HepG2 (cell line): ENCODE data around the gene ELP2. TPM values are rescaled to one million over a fixed set of nuclear protein-coding genes. Genes with fewer than 3 reads are reported as not detected.

Experiments
- ATF5 ChIP-seq: sonication (generic); formaldehyde crosslinking; IDR thresholded peaks from 2 replicates; pipeline ENCODE4 v1.4.0; 2020; ENCODE audit warnings: mild to moderate bottlenecking, low read depth, missing genetic modification reagents
- CAMTA2 ChIP-seq: sonication (generic); formaldehyde crosslinking; IDR thresholded peaks from 2 replicates; pipeline ENCODE4 v1.4.0; 2020; ENCODE audit warnings: mild to moderate bottlenecking, missing genetic modification reagents, borderline replicate concordance
- CEBPB ChIP-seq: IDR thresholded peaks from 2 replicates; pipeline ENCODE4 v1.6.1; 2011; ENCODE audit warnings: low read depth, low read length, improper control_type of control experiment, borderline replicate concordance
- CREB3 ChIP-seq: sonication (generic); formaldehyde crosslinking; IDR thresholded peaks from 2 replicates; pipeline ENCODE4 v1.5.0; 2020; ENCODE audit warnings: missing genetic modification reagents
- GTF2F1 ChIP-seq: fragments of 150-350 bp; IDR thresholded peaks from 2 replicates; pipeline ENCODE4 v1.6.1; 2014; ENCODE audit warnings: low read length
- KLF16 ChIP-seq, 2 experiments: sonication (generic) in 1 of 2; formaldehyde crosslinking in 1 of 2; IDR thresholded peaks; 2 replicates each; pipeline versions ENCODE4 v1.6.1 to v1.8.0; 2016 to 2023; ENCODE audit warnings: missing genetic modification reagents in 2 of 2, missing compliant biosample characterization in 1 of 2
- MAFF ChIP-seq: IDR thresholded peaks from 2 replicates; pipeline ENCODE4 v1.6.1; 2011; ENCODE audit warnings: low read depth, low read length, improper control_type of control experiment
- SNAPC2 ChIP-seq: sonication (generic); formaldehyde crosslinking; IDR thresholded peaks from 2 replicates; pipeline ENCODE4 v1.8.1; 2022; ENCODE audit warnings: mild to moderate bottlenecking, missing genetic modification reagents
- SRSF4 ChIP-seq: fragments of 200-400 bp; formaldehyde crosslinking; IDR thresholded peaks from one replicate; pipeline ENCODE4 v1.6.1; 2018; ENCODE audit warnings: mild to moderate bottlenecking, low read depth, low read length, moderate library complexity; ENCODE audit not compliant: poor library complexity, severe bottlenecking
- STAG1 ChIP-seq: sonication (generic); formaldehyde crosslinking; IDR thresholded peaks from 2 replicates; pipeline ENCODE4 v1.4.0; 2020; ENCODE audit warnings: missing genetic modification reagents
- ZBTB49 ChIP-seq: sonication (generic); formaldehyde crosslinking; IDR thresholded peaks from 2 replicates; pipeline ENCODE4 v1.4.0; 2020; ENCODE audit warnings: missing genetic modification reagents, borderline replicate concordance
- ZNF563 ChIP-seq: sonication (generic); formaldehyde crosslinking; IDR thresholded peaks from 2 replicates; pipeline ENCODE4 v1.8.0; 2022; ENCODE audit warnings: mild to moderate bottlenecking, moderate library complexity, missing genetic modification reagents
- polyA plus RNA-seq, 8 experiments: library from polyadenylated mRNA; depleted of rRNA in 3 of 8; stranded (reverse) in 7 of 8; unstranded in 1 of 8; fragments of >200 nt; fragmentation: Illumina TruSeq in 4 of 8; extraction: Trizol in 4 of 8; gene quantifications; 2 replicates each; pipeline versions ENCODE4 v1.2.1 to v1.2.3, GENCODE V29; 2011 to 2016; ENCODE audit warnings: low read depth in 4 of 8, missing spikeins in 1 of 8, mixed read lengths in 1 of 8; ENCODE audit not compliant: insufficient read depth in 1 of 8
- total RNA-seq, 5 experiments: library from RNA; depleted of rRNA; stranded (reverse); fragments of >200 nt; fragmentation: Illumina TruSeq; extraction: Trizol; gene quantifications; 2 replicates each; pipeline ENCODE4 v1.2.3, GENCODE V29; 2016; ENCODE audit warnings: low read depth in 1 of 5
- TF ChIP-seq, protein P1 (sequence below): IDR thresholded peaks from 2 replicates; pipeline ENCODE4 v1.6.1; 2016; ENCODE audit warnings: low read depth, control low read depth
- TF ChIP-seq, protein P2 (sequence below): sonication (generic); formaldehyde crosslinking; IDR thresholded peaks from 2 replicates; pipeline ENCODE4 v1.4.0; 2020; ENCODE audit warnings: missing genetic modification reagents
- TF ChIP-seq, protein P3 (sequence below): sonication (generic); formaldehyde crosslinking; IDR thresholded peaks from 2 replicates; pipeline ENCODE4 v1.4.0; 2020; ENCODE audit warnings: mild to moderate bottlenecking, missing genetic modification reagents
- TF ChIP-seq, protein P4 (sequence below): sonication (generic); formaldehyde crosslinking; conservative IDR thresholded peaks from 2 replicates; pipeline ENCODE4 v1.8.0; 2022; ENCODE audit warnings: low read depth, missing genetic modification reagents

Gene ELP2
- total and polyA plus RNA-seq, 2 of the 13 experiments (the other 11 are each of a cell fraction or from before 2014, with no cell fraction given): 98.7 to 100 TPM

- TF ChIP-seq SNAPC2 (CRISPR knock-in tag) (no peak), SRSF4 (no peak), ATF5 (CRISPR knock-in tag) (no peak), GTF2F1 (no peak), MAFF (no peak), ZNF563 (CRISPR knock-in tag) (no peak), CAMTA2 (CRISPR knock-in tag) (no peak), CREB3 (no peak), ZBTB49 (CRISPR knock-in tag) (no peak), STAG1 (CRISPR knock-in tag) (0 out of 2 replicates have a peak, but pooled peaks have one; percentile 11), CEBPB (peak; percentile 91), KLF16 (CRISPR knock-in tag; IDR thresholded peaks at IDR 0.05) (peak in 1 of 2 experiments; percentile 62; a peak in 1 of 4 replicates)
- TF ChIP-seq, protein P1, sequence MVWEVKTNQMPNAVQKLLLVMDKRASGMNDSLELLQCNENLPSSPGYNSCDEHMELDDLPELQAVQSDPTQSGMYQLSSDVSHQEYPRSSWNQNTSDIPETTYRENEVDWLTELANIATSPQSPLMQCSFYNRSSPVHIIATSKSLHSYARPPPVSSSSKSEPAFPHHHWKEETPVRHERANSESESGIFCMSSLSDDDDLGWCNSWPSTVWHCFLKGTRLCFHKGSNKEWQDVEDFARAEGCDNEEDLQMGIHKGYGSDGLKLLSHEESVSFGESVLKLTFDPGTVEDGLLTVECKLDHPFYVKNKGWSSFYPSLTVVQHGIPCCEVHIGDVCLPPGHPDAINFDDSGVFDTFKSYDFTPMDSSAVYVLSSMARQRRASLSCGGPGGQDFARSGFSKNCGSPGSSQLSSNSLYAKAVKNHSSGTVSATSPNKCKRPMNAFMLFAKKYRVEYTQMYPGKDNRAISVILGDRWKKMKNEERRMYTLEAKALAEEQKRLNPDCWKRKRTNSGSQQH (CRISPR knock-in tag): no peak; the same call in 1 of the 2 replicates
- TF ChIP-seq, protein P2, sequence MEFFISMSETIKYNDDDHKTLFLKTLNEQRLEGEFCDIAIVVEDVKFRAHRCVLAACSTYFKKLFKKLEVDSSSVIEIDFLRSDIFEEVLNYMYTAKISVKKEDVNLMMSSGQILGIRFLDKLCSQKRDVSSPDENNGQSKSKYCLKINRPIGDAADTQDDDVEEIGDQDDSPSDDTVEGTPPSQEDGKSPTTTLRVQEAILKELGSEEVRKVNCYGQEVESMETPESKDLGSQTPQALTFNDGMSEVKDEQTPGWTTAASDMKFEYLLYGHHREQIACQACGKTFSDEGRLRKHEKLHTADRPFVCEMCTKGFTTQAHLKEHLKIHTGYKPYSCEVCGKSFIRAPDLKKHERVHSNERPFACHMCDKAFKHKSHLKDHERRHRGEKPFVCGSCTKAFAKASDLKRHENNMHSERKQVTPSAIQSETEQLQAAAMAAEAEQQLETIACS: no peak
- TF ChIP-seq, protein P3, sequence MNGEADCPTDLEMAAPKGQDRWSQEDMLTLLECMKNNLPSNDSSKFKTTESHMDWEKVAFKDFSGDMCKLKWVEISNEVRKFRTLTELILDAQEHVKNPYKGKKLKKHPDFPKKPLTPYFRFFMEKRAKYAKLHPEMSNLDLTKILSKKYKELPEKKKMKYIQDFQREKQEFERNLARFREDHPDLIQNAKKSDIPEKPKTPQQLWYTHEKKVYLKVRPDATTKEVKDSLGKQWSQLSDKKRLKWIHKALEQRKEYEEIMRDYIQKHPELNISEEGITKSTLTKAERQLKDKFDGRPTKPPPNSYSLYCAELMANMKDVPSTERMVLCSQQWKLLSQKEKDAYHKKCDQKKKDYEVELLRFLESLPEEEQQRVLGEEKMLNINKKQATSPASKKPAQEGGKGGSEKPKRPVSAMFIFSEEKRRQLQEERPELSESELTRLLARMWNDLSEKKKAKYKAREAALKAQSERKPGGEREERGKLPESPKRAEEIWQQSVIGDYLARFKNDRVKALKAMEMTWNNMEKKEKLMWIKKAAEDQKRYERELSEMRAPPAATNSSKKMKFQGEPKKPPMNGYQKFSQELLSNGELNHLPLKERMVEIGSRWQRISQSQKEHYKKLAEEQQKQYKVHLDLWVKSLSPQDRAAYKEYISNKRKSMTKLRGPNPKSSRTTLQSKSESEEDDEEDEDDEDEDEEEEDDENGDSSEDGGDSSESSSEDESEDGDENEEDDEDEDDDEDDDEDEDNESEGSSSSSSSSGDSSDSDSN (CRISPR knock-in tag): no peak
- TF ChIP-seq, protein P4, sequence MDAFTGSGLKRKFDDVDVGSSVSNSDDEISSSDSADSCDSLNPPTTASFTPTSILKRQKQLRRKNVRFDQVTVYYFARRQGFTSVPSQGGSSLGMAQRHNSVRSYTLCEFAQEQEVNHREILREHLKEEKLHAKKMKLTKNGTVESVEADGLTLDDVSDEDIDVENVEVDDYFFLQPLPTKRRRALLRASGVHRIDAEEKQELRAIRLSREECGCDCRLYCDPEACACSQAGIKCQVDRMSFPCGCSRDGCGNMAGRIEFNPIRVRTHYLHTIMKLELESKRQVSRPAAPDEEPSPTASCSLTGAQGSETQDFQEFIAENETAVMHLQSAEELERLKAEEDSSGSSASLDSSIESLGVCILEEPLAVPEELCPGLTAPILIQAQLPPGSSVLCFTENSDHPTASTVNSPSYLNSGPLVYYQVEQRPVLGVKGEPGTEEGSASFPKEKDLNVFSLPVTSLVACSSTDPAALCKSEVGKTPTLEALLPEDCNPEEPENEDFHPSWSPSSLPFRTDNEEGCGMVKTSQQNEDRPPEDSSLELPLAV: no peak
Observed at GRCh38 chr18:36176177-36176584, 46.5 kb downstream of the ELP2 start (continued).
